CD4-positive, alpha-beta memory T cell (primary cell): ENCODE results near the gene COX19. TPM values are rescaled to one million over a fixed set of nuclear protein-coding genes. Genes with fewer than 3 reads are reported as not detected.

Source experiments
- CTCF ChIA-PET: fragments of 350-600 bp; sonication (Branson Sonifier 250); formaldehyde crosslinking; loops from one replicate; lab custom pipeline; 2021; ENCODE audit warnings: inconsistent platforms; ENCODE audit not compliant: partially characterized antibody; lab: Charles Lee
- POLR2A ChIA-PET: fragments of 350-600 bp; sonication (Branson Sonifier 250); formaldehyde crosslinking; loops from one replicate; lab custom pipeline; 2021; ENCODE audit not compliant: partially characterized antibody; lab: Charles Lee
- DNase-seq, 5 donors: peaks; one replicate each; pipeline versions ENCODE4 v3.0.0 to v3.0.0-alpha.2; 2020 to 2022; ENCODE audit warnings: mixed read lengths in 1 of 5
- H3K27ac ChIP-seq: one replicate; pipeline ENCODE4 v1.7.0; 2013; ENCODE audit warnings: low read depth, low read length
- H3K27me3 ChIP-seq: 2 replicates; pipeline ENCODE4 v1.7.0; 2013; ENCODE audit warnings: mild to moderate bottlenecking, low read length, moderate library complexity; ENCODE audit not compliant: insufficient read depth
- H3K36me3 ChIP-seq: 2 replicates; pipeline ENCODE4 v1.7.0; 2013; ENCODE audit warnings: mild to moderate bottlenecking, low read length, moderate library complexity; ENCODE audit not compliant: insufficient read depth
- H3K4me1 ChIP-seq: 2 replicates; pipeline ENCODE4 v1.7.0; 2013; ENCODE audit warnings: mild to moderate bottlenecking, low read length, moderate library complexity; ENCODE audit not compliant: insufficient read depth
- H3K4me3 ChIP-seq, 2 donors: one replicate each; pipeline ENCODE4 v1.7.0; 2013; ENCODE audit warnings: low read length in 2 of 2, mild to moderate bottlenecking in 1 of 2
- H3K9me3 ChIP-seq, 2 donors: one replicate each; pipeline ENCODE4 v1.7.0; 2013; ENCODE audit warnings: low read length in 2 of 2, control low read depth in 1 of 2; ENCODE audit not compliant: control insufficient read depth in 1 of 2
- H3K27ac Mint-ChIP-seq, 7 donors: one replicate each; pipeline ENCODE4 v1.8.0; 2020 to 2021; ENCODE audit warnings: mixed read lengths in 7 of 7, mild to moderate bottlenecking in 6 of 7, inconsistent platforms in 3 of 7, moderate library complexity in 3 of 7
- H3K27me3 Mint-ChIP-seq, 2 donors: one replicate each; pipeline ENCODE4 v1.8.0; 2020 to 2021; ENCODE audit warnings: mixed read lengths in 2 of 2
- H3K36me3 Mint-ChIP-seq, 2 donors: one replicate each; pipeline ENCODE4 v1.8.0; 2020 to 2021; ENCODE audit warnings: mixed read lengths in 2 of 2, inconsistent platforms in 1 of 2, mild to moderate bottlenecking in 1 of 2
- H3K4me1 Mint-ChIP-seq, 4 donors: one replicate each; pipeline ENCODE4 v1.8.0; 2020 to 2021; ENCODE audit warnings: mixed read lengths in 4 of 4, mild to moderate bottlenecking in 1 of 4
- H3K4me3 Mint-ChIP-seq, 8 donors: one replicate each; pipeline ENCODE4 v1.8.0; 2020 to 2021; ENCODE audit warnings: mixed read lengths in 8 of 8, mild to moderate bottlenecking in 7 of 8, moderate library complexity in 6 of 8, inconsistent platforms in 3 of 8
- H3K9me3 Mint-ChIP-seq, 8 donors: one replicate each; pipeline ENCODE4 v1.8.0; 2020 to 2021; ENCODE audit warnings: mixed read lengths in 8 of 8, mild to moderate bottlenecking in 5 of 8, inconsistent platforms in 3 of 8, moderate library complexity in 1 of 8
- intact Hi-C: fragments of 100-400 bp; cut with micrococcal nuclease; formaldehyde crosslinking; loops from one replicate; pipeline ENCODE4 v1.15.1; 2023
- polyA plus RNA-seq, 2 donors: library from polyadenylated mRNA; unstranded; fragments of 300-500 nt; fragmentation: Illumina TruSeq; gene quantifications; one replicate each; pipeline ENCODE4 v1.2.3, GENCODE V29; 2021
- total RNA-seq, 2 experiments: library from RNA; stranded (reverse); gene quantifications; one replicate each; pipeline ENCODE4 v1.2.3, GENCODE V29; 2021

The COX19 gene
- total and polyA plus RNA-seq, 4 experiments from 2014 or later: 20.5 to 50.0 (median 33.5) TPM

GRCh38 chr7:969403-969802, 5.9 kb downstream of the COX19 start:
- Histone ChIP-seq H3K9me3 (no peaks in the 10 kb centered on the region), H3K4me1 (peaks cover 45% of the 10 kb centered on the region), H3K4me3 (no peak overlapping the region), H3K36me3 (peaks cover 54% of the 10 kb centered on the region), H3K27ac (no peak overlapping the region), H3K27me3 (no peaks in the 10 kb centered on the region)
- no peak overlapping the region for H3K4me3 Mint-ChIP-seq
- ChIA-PET CTCF (no interaction called here), POLR2A (no interaction called here)
- DNase-seq: no peak
- H3K27ac Mint-ChIP-seq: no peak overlapping the region
- no peaks in the 10 kb centered on the region for H3K27me3 Mint-ChIP-seq
- peaks cover 26 to 42% of the 10 kb centered on the region in 2 donors for H3K36me3 Mint-ChIP-seq
- intact Hi-C loops: no loop called here
- H3K4me1 Mint-ChIP-seq: peaks cover 22 to 49% (median 33%) of the 10 kb centered on the region in 4 donors
- no peaks in the 10 kb centered on the region for H3K9me3 Mint-ChIP-seq

DNA sequence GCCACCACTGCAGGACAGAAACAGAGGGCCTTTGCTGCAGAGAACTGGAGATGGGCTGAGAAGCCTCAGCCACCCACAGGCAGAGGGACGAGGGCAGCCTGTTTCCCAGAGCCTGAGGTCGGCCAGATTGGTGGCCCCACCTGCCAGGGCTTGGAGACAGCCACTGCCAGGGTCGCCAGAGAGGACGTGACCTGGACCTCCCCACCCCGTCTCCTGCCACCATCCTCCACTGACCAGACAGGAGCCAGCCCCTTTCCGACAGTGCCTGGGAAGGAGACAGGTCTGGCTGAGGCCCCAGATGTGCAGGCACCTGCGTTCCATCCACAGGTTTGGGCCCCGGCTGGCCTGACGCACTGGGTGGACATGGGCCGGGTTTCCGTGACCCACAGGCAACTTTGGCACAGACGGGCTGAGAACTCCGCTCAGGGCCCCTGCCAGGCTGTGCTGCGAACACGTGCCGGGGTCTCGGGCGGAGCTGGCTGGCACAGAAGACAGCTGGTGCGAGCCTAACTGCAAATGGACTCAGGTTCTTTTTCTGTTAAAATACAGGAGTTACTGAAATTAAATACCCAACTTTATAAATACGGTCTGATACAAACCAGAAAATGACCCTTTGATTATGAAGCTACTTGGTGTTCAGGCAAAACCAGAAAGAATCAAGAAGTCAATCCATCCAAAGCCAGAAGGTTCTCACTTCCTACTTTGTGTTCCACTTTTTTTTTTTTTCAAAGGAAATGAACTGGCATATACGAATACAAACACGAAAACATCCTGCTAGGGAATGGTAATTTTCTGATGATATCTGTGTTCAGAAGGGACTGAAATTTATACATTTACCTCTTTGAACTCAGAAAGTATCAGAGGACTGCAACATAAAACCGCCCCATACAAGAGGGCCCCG, 6.9 kb downstream of the COX19 start:
- no peak overlapping the region for H3K4me3 ChIP-seq
- no peaks in the 10 kb centered on the region for H3K9me3 ChIP-seq
- intact Hi-C loops: no loop called here
- H3K27me3 Mint-ChIP-seq: peaks cover 2% of the 10 kb centered on the region in 2 donors
- POLR2A ChIA-PET: interaction anchor here (0.8 to 1.7 kb wide), 2 partner anchors 59 to 92 kb away, joined by 3 to 5 read pairs; partner anchors contain the start of gene GET4
- no peak overlapping the region for H3K27ac Mint-ChIP-seq
- CTCF ChIA-PET: no interaction called here
- H3K4me1 Mint-ChIP-seq: peaks cover 22 to 48% (median 33%) of the 10 kb centered on the region in 4 donors
- H3K27me3 ChIP-seq: no peaks in the 10 kb centered on the region
- DNase-seq: peak in 1 of 5 donors; percentile 34
- peaks cover 45% of the 10 kb centered on the region for H3K4me1 ChIP-seq
- no peak overlapping the region for H3K27ac ChIP-seq
- H3K36me3 Mint-ChIP-seq: peaks cover 26 to 44% of the 10 kb centered on the region in 2 donors
- H3K4me3 Mint-ChIP-seq: no peak overlapping the region
- no peaks in the 10 kb centered on the region for H3K9me3 Mint-ChIP-seq
- peaks cover 54% of the 10 kb centered on the region for H3K36me3 ChIP-seq

DNA sequence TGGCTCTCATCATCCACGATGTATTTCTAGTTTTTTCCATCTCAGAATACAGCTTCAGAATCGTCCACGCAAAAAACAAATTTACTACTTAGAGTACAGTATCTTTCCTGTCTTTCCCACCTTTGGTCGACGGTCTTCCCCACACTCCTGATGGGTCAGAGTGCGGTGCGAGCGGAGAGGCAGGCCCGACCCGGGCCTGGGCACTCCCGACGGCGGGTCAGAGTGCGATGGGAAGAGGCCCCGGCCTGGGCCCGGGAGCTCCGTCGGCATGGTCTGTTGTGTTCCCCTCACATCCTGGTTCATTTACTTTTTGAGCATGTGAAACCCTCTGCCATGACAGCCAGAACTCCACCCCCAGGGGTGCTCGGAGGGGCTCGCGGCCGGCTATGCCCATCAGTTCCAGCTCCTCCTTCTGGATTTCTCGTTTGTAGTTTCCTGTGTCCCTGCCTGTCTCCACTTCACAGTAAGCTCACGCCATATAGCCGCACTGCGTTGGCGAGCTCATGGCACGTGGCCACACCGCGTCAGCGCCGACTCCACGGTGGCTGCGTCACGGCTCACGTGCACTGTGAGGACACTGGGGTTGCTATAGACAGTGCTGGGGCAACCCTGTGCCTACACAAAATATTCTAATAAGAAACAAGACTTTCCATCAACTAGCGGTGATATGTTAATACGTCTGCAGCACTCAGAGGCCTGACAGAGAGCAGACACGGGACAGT, 7.8 kb downstream of the COX19 start:
- H3K27ac Mint-ChIP-seq: peak overlapping the region in 2 of 7 donors; percentile 50 to 59
- POLR2A ChIA-PET: interaction anchor here (0.8 to 2.1 kb wide), 4 partner anchors 8 to 91 kb away, joined by 3 to 12 read pairs (median 4); partner anchors contain the start of genes COX19 and GET4
- peak in 1 of 5 donors; percentile 8 for DNase-seq
- H3K36me3 ChIP-seq: peaks cover 46% of the 10 kb centered on the region
- peaks cover 24 to 41% of the 10 kb centered on the region in 2 donors for H3K36me3 Mint-ChIP-seq
- no peak overlapping the region for H3K27ac ChIP-seq
- peaks cover 21 to 41% (median 29%) of the 10 kb centered on the region in 4 donors for H3K4me1 Mint-ChIP-seq
- no peak overlapping the region for H3K4me3 ChIP-seq
- peaks cover 38% of the 10 kb centered on the region for H3K4me1 ChIP-seq
- H3K27me3 ChIP-seq: no peaks in the 10 kb centered on the region
- H3K27me3 Mint-ChIP-seq: peaks cover 3 to 5% of the 10 kb centered on the region in 2 donors
- CTCF ChIA-PET: no interaction called here
- no peaks in the 10 kb centered on the region for H3K9me3 ChIP-seq
- no peaks in the 10 kb centered on the region for H3K9me3 Mint-ChIP-seq
- peak overlapping the region in 1 of 8 donors; percentile 39 for H3K4me3 Mint-ChIP-seq
- intact Hi-C loops: no loop called here

- H3K9me3 Mint-ChIP-seq: no peaks in the 10 kb centered on the region
- peaks cover 17 to 33% of the 10 kb centered on the region in 2 donors for H3K36me3 Mint-ChIP-seq
- H3K27me3 ChIP-seq: no peaks in the 10 kb centered on the region
- no peaks in the 10 kb centered on the region for H3K9me3 ChIP-seq
- ChIA-PET POLR2A (interaction anchor here (0.9 to 2.1 kb wide), 4 partner anchors 9 to 90 kb away, joined by 3 to 12 read pairs (median 4); partner anchors contain the start of genes COX19 and GET4), CTCF (interaction anchor here (0.6 kb wide), 1 partner anchor 9 kb away, joined by 3 read pairs; the partner anchor contains the start of gene COX19)
- peaks cover 30% of the 10 kb centered on the region for H3K4me1 ChIP-seq
- H3K4me3 ChIP-seq: no peak overlapping the region
- intact Hi-C loops: no loop called here
- no peak overlapping the region for H3K4me3 Mint-ChIP-seq
- no peak overlapping the region for H3K27ac ChIP-seq
- peaks cover 7 to 9% of the 10 kb centered on the region in 2 donors for H3K27me3 Mint-ChIP-seq
- peak in 1 of 5 donors; percentile 6 for DNase-seq
- H3K27ac Mint-ChIP-seq: peak overlapping the region in 5 of 7 donors; percentile 8 to 80 (median 37)
- H3K4me1 Mint-ChIP-seq: peaks cover 15 to 40% (median 27%) of the 10 kb centered on the region in 4 donors
- peaks cover 38% of the 10 kb centered on the region for H3K36me3 ChIP-seq
Measured at GRCh38 chr7:966291-967069, 8.9 kb downstream of the COX19 start.

GRCh38 chr7:964401-965231, 10.7 kb downstream of the COX19 start:
- Mint-ChIP-seq H3K4me3 (peak overlapping the region in 2 of 8 donors; percentile 35 to 40), H3K4me1 (peaks cover 10 to 32% (median 22%) of the 10 kb centered on the region in 4 donors), H3K36me3 (peaks cover 10 to 25% of the 10 kb centered on the region in 2 donors), H3K9me3 (no peaks in the 10 kb centered on the region), H3K27me3 (peaks cover 7 to 11% of the 10 kb centered on the region in 2 donors), H3K27ac (peak overlapping the region in 3 of 7 donors; percentile 27 to 70 (median 51))
- no peaks in the 10 kb centered on the region for H3K9me3 ChIP-seq
- POLR2A ChIA-PET: interaction anchor here (1.0 to 1.5 kb wide), 5 partner anchors 9 to 55 kb away, joined by 3 to 10 read pairs (median 5); partner anchors contain the start of gene COX19
- intact Hi-C loops: no loop called here
- peaks cover 24% of the 10 kb centered on the region for H3K4me1 ChIP-seq
- no peaks in the 10 kb centered on the region for H3K27me3 ChIP-seq
- peak in 1 of 5 donors; percentile 9 for DNase-seq
- H3K36me3 ChIP-seq: peaks cover 28% of the 10 kb centered on the region
- CTCF ChIA-PET: no interaction called here
- H3K4me3 ChIP-seq: no peak overlapping the region
- H3K27ac ChIP-seq: no peak overlapping the region
